GM23248 (cell line): ENCODE data around the gene BCL11B.

Source experiments
- EZH2 ChIP-seq: fragments of 200-600 bp; sonication (generic); IDR thresholded peaks from 2 replicates; pipeline ENCODE4 v1.6.1; 2018; ENCODE audit warnings: antibody characterized with exemption, mild to moderate bottlenecking; ENCODE audit not compliant: insufficient read depth, poor library complexity, severe bottlenecking
- EZH2phosphoT487 ChIP-seq: fragments of 200-600 bp; sonication (generic); IDR thresholded peaks from 2 replicates; pipeline ENCODE4 v1.6.1; 2018; ENCODE audit warnings: antibody characterized with exemption, moderate library complexity, mild to moderate bottlenecking, low read depth; ENCODE audit not compliant: insufficient read depth

DNA sequence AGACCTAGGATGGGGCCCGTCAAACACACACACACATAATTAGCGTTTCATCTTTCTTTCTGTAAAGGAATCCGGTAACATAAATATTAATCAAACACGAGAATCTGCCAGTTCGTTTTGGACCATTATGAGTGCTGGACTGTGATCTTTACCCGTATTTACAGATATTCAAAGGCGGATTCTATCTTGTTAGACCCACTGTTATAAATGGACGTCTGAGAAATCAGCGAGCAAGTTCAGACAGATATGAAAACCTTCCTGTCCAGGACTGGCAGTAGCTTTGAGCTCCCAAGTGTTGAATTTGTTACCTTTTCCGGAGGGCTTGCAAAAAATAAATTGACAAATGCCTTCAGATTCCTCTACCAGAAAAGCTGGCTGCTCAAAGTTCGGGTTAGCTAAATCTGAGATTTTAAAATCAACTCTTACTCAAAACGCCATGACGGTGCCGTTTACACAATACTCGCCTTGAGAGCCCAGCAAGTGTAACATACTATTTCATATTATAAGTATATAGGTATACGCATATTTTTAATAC lies 27.6 kb downstream of the BCL11B start:
- no peak for TF ChIP-seq EZH2
- TF ChIP-seq EZH2phosphoT487, result no peak
